HG03095 (cell line): ENCODE results near the gene HOXD8.

Source experiments
- ATAC-seq: cut with Tn5 transposase; IDR thresholded peaks from one replicate; pipeline ENCODE4 v1.9.1; 2021; ENCODE audit warnings: moderate library complexity; ENCODE audit not compliant: unreplicated experiment

The HOXD8 gene

DNA sequence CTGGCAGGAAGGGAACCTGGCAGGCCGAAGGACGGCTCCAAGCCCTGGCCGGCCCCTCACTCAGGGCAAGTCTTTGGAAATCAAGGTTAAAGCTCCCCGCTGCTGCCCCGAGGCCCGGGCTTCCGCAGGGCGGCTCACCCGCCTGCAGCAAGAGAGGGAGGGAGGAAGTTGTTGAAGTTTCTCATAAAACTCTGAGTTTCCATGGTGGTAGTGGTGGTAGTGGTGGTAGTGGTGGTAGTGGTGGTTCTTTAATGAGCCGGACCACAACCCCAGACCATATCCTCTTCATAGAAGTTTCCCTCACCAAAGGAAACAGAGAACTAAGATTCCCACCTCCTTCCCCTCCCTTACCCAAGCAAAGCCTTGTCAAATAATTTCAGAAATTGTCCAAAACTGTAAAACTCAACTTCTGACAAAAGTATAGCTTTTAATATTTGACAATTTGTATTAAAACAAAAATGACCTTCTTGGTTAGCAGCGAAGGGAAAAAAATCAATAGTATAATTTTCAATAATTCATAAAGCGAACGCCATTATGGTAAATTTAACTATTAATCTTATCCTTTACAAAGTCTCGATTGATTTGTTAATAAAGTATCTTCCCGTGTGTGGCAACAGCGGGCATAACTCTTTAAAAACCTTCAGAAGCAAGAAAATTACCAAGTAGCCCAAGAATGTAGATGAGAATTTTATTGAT is 14.4 kb upstream of the HOXD8 start:
- ATAC-seq, result no peak

DNA sequence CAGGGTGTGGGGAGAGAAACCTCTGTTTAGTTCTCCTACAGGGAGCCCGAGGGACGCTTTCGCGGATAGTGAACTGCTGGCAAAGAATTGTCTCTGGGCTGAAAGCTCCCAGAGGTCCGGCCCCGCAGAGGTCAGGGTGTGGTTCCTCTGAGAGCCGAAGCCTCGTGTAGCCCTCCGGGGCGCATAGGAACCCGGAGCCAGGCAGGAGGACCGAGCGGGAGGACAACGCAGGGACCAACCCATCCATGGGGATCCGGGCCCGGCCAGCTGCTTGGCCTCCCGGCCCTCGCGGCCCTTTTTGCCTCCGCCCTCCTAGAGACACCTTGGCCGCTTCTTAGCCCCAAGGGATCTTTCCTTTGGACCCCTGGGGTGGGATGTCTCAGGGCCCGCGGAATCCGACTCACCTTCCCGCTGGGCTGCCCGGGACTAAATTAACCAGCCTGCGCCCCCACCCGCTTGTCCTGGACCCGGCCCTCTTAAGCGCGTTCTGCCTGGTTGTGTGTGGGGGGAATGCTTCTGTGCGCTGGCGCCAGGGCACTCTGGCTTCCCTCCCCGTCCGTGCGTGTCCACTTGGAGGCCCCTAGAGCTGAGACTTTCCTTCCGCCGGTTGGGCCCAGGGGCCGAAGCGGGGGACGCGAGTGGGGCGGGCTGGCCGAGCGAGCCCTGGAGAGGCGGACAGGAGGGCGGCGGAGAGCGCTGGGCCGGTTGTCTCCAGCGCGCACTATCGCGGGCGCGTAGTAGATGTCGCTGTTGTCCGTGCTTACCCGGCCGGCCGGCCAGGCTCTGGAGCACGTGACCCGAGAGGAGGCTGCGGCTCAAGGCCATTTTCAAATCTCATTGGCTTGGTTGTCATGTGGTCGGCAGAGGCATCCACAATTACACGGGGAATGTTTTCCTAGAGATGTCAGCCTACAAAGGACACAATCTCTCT is 13.4 kb upstream of the HOXD8 start, which contains the start of gene HOXD10:
Gene HOXD10, plus strand, starts transcription at position 896 of the 931 bp plus-strand sequence. CDS start 56 bp downstream, outside the sequence.
- no peak for ATAC-seq

- ATAC-seq, result no peak
These were observed 12.2 kb upstream of the HOXD8 start for GRCh38 chr2:176117162-176117822.

GRCh38 chr2:176117823-176118371 is 11.6 kb upstream of the HOXD8 start:
- no peak for ATAC-seq

GRCh38 chr2:176118601-176119339 is 10.7 kb upstream of the HOXD8 start:
- no peak for ATAC-seq

DNA sequence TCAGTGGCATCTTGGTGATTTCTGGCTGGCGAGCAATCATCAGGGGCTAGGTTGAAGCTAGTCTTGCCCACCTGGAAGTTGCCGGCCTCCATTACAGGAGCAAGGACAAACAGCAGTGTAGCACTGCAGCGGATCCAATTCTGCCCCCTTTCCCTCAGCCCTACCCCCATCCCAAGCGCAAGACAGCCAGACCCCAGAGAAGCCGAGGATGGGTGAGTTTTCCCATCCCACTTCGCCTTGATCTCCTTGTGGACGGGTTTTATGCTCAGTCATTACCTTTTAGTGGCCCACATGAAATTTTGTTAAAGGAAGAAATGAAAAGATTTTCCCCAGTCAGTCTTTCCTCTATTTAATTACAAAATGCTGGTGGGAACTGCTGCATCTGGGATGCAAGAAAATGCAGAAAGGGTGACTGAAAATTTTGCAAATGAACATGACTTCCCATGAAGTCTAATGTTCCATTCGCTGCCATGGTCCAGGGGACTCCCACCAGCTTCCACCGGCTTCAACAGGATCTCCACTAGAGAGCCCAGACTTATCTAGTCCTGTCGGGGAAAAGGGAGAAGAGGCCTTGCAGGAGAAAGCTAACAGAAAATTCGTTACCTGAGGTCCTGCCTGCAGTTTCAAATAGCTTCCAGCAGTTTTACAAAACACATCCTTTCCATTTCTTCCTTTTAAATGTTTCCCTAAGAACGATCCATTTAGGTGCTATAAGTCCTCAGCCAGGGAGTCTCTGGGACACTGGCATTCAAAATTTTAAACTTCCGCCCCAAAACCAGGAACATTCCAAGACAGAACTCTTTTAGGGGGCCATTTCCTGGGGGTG is 8.9 kb upstream of the HOXD8 start:
- no peak for ATAC-seq

GRCh38 chr2:176121190-176122051 is 8.1 kb upstream of the HOXD8 start:
- no peak for ATAC-seq

DNA sequence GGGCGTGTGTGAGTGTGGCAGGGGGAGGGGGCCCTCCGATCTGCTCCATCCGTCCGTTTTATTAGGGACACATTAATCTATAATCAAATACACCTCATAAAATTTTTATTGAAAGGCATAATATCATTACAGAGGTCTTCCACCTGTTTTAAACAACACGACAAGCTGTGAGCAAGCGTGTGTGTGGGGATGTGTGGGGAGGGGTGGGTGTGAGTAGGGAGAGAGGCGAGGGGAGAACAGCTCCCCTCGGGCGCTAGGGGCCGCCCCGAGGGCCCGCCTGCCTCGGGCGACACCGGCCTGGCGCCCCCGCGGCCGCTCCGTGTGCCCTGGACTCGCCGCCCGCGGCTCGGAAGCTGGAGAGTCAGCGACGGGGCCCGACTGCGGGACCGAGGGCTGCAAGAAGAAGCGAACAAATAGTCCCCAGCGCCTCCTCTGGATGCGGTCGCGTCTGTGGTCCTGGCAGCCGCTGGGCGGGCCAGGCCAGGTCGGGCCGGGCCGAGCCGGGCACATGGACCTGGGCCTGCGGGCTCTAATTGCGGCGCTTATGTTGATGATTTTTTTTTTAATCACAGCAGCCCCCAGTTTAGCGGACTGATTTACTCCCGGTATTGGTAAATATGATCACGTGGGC is 7.3 kb upstream of the HOXD8 start:
- no peak for ATAC-seq

DNA sequence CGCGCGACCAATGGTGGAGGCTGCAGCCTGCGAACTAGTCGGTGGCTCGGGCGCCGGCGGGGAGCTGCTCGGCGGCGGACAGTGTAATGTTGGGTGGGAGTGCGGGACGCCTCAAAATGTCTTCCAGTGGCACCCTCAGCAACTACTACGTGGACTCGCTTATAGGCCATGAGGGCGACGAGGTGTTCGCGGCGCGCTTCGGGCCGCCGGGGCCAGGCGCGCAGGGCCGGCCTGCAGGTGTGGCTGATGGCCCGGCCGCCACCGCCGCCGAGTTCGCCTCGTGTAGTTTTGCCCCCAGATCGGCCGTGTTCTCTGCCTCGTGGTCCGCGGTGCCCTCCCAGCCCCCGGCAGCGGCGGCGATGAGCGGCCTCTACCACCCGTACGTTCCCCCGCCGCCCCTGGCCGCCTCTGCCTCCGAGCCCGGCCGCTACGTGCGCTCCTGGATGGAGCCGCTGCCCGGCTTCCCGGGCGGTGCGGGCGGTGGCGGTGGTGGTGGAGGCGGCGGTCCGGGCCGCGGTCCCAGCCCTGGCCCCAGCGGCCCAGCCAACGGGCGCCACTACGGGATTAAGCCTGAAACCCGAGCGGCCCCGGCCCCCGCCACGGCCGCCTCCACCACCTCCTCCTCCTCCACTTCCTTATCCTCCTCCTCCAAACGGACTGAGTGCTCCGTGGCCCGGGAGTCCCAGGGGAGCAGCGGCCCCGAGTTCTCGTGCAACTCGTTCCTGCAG is 6.7 kb upstream of the HOXD8 start, which contains the start of gene HOXD9:
Gene HOXD9, plus strand, starts transcription at position 37 of the 728 bp plus-strand sequence. Its CDS starts 50 bp downstream, at position 87.
- ATAC-seq, result no peak

DNA sequence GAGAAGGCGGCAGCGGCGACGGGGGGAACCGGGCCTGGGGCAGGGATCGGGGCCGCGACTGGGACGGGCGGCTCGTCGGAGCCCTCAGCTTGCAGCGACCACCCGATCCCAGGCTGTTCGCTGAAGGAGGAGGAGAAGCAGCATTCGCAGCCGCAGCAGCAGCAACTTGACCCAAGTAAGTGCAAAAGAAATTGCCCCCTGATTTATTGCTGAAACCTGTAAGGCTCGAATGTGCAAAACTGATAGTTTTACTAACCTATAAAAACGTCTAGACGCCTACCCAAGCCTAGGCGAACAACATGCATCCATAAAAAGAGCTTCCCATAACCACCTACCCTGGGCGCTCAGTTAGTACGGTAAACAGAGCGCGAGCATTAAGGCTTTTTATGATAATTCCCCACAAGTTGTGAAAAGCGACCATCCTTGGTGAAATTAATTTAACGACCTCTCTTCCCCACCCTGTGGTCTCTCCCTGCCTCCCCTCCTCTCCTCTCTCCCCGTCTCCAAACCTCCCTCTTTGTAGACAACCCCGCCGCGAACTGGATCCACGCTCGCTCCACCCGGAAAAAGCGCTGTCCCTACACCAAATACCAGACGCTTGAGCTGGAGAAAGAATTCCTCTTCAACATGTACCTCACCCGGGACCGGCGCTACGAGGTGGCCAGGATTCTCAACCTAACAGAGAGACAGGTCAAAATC is 5.9 kb upstream of the HOXD8 start:
- no peak for ATAC-seq

- ATAC-seq, result no peak
These were observed 5.2 kb upstream of the HOXD8 start for GRCh38 chr2:176124110-176124946.

DNA sequence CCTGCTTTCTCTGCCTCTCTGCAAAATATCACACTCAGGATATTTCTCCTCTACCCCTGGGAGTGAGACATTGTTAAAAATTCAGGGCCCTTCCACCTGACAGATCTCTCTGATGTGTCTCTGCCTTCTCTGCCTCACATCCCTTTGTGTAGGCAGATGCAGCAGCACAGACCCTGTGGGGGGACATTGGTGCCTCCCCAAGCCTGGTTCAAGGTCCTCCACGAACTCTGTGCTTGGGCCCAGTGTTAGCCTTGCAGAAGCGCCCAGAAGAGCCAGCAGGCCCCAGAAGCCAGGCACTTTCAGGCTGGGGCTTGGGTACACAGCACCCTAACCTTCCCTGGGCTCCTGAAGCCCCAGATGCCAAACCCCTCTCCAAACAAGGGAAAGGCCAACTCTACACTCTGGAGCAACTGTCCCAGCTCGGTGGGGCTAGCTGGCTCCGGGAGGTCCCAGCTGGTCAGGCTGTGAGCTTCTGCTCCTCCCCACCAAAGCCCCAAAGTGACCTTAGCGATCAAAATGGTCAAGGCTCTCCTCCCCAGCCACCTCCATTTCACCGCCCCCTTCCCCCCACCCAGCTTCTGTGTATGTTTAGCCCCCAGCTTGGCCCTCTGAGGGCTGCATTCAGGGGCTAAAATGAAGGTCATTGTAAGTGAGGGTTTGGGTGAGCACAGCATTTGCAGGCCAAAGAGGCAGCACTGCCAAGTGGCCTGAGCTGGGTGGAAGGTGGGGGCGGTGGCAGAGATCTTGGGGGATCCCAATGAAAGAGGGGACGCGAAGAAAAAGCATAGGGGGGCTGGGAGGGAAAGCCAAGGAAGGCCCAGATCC is 4.3 kb upstream of the HOXD8 start:
- ATAC-seq, result no peak

DNA sequence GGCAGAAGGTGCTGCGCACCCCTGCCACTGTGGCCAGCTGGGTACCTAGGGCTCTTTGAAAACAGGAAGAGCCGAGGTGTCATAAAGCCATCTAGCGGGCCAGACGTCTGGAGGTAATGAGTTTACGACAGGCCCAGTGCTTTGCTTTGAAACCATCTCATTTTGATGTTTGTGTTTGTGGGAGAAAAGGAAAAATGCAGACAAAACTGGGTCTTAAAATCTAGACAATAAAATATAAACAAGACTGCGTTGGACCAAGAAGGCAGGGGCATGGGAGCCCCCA is 3.8 kb upstream of the HOXD8 start:
- no peak for ATAC-seq

DNA sequence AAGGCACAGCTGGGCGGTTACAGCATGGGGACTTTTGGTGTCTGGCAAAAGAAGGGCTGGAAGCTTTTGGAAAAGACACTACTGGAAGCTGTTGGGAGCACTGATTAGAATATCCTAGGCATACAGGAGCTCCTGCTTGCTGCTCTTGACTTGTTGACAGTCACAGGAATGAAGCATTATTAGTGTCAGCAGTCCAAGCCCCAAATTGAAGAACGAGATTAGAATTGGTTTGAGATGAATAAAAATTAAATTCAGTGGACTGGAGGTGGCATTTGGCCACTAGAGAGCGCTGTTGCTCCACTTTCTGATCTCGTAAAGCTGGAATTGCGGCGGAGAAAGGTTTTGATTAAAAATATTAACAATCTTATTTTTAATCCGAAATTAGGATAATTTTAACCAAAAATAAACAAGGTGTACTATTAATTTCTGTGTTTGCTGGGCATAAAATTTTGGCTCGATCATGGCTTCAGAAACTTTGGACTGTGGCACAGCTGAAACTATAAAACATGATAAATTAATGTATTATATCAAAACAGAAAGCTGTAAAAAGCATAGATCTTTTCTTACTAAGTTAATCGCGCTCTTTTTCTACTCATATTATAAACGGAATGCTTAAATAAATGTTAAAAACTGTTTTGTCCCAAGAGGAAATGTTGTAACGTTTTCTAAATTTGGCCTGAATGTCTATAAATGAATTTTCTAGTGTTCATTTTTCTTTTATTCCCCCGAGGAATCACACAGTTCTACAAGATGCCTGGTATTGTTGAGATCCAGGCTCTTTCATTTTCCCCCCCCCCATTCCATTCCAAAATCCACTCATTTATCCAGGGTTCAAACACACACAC is 2.4 kb upstream of the HOXD8 start:
- no peak for ATAC-seq

DNA sequence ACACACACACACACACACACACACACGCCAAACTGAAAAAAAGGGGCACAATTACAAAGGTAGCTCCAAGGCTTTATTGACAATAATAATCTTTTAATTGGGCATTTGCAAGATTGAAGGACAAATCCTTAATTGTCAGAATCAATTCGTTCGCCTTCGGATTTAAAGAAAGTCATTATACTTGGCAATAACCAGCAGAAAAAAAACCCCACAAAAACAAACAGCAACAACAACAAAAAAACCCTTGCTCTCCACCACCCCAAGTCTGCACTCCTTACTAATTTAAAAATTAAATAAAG is 1.8 kb upstream of the HOXD8 start:
- no peak for ATAC-seq
